ENCODE measurements around the gene FGFR2.

DNA sequence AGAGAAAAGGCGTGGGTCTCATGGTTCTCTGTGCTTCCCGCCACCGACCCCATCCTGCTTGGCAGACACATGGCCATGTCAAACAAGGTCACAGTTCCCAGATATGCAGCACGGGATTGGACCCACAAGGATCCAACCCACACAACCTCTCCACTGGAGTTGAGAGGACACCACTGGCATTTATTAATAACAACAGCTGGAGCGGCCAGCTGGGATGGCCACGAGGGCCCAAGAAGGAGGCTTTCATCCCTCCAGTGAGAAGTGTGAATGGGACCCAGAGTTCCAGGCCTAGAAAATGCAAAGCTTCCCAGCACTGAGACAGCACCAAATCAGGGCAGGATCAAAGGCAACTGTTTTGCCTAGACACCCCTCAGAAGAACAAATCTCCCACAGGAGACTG, 31.5 kb downstream of the FGFR2 start:
- TF ChIP-seq POLR2A (IDR thresholded peaks at IDR 0.05), result no peak
- TF ChIP-seq, protein P1, sequence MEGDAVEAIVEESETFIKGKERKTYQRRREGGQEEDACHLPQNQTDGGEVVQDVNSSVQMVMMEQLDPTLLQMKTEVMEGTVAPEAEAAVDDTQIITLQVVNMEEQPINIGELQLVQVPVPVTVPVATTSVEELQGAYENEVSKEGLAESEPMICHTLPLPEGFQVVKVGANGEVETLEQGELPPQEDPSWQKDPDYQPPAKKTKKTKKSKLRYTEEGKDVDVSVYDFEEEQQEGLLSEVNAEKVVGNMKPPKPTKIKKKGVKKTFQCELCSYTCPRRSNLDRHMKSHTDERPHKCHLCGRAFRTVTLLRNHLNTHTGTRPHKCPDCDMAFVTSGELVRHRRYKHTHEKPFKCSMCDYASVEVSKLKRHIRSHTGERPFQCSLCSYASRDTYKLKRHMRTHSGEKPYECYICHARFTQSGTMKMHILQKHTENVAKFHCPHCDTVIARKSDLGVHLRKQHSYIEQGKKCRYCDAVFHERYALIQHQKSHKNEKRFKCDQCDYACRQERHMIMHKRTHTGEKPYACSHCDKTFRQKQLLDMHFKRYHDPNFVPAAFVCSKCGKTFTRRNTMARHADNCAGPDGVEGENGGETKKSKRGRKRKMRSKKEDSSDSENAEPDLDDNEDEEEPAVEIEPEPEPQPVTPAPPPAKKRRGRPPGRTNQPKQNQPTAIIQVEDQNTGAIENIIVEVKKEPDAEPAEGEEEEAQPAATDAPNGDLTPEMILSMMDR (IDR thresholded peaks at IDR 0.05 in 4 of 5, conservative IDR thresholded peaks at IDR 0.05 in 1 of 5), result no peak

Data from gastrocnemius medialis (tissue), 4 donors.